ENCODE results near the gene UTF1. TPM values are rescaled to one million over a fixed set of nuclear protein-coding genes. Genes with fewer than 3 reads are reported as not detected.

The UTF1 gene
- total RNA-seq, 2 donors from 2014 or later, result 1.5 TPM; not detected in 1

DNA sequence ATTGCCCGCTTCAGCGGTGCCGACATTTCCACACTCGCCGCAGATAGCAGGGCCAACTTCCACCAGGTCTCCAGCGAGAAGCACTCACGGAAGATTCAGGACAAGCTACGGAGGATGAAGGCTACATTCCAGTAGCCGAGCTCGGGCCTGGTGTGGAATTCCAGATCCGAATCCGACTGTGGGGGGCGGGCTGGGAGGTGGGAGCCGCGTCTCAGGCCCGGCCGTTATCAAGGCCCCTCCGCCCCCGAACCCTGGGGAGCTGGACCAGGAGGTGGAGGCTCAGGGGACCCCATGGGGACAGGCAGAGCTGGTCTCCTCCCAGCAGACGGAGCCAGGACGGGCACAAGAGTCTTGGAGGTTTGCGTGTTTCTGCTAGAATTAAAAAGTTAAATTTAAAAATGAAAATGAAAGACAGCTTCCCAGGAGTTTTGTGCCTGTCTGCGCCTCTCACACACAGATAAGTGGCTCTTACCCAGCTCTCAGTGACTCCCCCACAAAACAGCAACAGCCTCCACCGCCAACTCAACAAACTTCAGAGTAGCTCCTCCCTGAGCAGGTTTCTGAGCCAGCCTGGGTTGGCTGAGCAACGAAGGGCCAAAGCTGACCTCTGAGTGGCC, 5.2 kb upstream of the UTF1 start:
- Mint-ChIP-seq H3K4me1 (peaks cover 5% of the 10 kb centered on the region), H3K27me3 (ENCODE audit: insufficient read depth) (peaks cover 46% of the 10 kb centered on the region), H3K9me3 (peaks cover 3% of the 10 kb centered on the region), H3K36me3 (ENCODE audit: low read depth) (no peaks in the 10 kb centered on the region), H3K27ac (no peak overlapping the region), H3K4me3 (no peak overlapping the region)
- no peaks in the 10 kb centered on the region for H3K9me3 ChIP-seq (ENCODE audit: control insufficient read depth, low read length)
- no peak overlapping the region for H3K27ac ChIP-seq (ENCODE audit: low read depth, low read length)
- 71 to 82% methylated on average over 10 to 25 of the region's 25 CpGs for WGBS, 2 experiments (ENCODE audit: insufficient coverage in 1 of 2, insufficient read length in 1 of 2)
- H3K4me3 ChIP-seq (ENCODE audit: low read length), result no peak overlapping the region
- no peak overlapping the region for H3K9ac ChIP-seq (ENCODE audit: extremely low read depth, low read length, poor library complexity, severe bottlenecking)
- TF ChIP-seq, protein P1, sequence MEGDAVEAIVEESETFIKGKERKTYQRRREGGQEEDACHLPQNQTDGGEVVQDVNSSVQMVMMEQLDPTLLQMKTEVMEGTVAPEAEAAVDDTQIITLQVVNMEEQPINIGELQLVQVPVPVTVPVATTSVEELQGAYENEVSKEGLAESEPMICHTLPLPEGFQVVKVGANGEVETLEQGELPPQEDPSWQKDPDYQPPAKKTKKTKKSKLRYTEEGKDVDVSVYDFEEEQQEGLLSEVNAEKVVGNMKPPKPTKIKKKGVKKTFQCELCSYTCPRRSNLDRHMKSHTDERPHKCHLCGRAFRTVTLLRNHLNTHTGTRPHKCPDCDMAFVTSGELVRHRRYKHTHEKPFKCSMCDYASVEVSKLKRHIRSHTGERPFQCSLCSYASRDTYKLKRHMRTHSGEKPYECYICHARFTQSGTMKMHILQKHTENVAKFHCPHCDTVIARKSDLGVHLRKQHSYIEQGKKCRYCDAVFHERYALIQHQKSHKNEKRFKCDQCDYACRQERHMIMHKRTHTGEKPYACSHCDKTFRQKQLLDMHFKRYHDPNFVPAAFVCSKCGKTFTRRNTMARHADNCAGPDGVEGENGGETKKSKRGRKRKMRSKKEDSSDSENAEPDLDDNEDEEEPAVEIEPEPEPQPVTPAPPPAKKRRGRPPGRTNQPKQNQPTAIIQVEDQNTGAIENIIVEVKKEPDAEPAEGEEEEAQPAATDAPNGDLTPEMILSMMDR (conservative IDR thresholded peaks at IDR 0.05), result no peak
- no peak for DNase-seq
- H3K27me3 ChIP-seq (ENCODE audit: control insufficient read depth, insufficient read depth, low read length, poor library complexity, severe bottlenecking), result peaks cover 34% of the 10 kb centered on the region
- H3K4me1 ChIP-seq (ENCODE audit: control insufficient read depth, insufficient read depth, low read length), result no peaks in the 10 kb centered on the region
- H3K36me3 ChIP-seq (ENCODE audit: control insufficient read depth, insufficient read depth, low read length), result no peaks in the 10 kb centered on the region

- TF ChIP-seq, protein P1 (conservative IDR thresholded peaks at IDR 0.05), result no peak
- Histone ChIP-seq H3K4me3 (ENCODE audit: low read length) (no peak overlapping the region), H3K36me3 (ENCODE audit: control insufficient read depth, insufficient read depth, low read length) (no peaks in the 10 kb centered on the region), H3K27me3 (ENCODE audit: control insufficient read depth, insufficient read depth, low read length, poor library complexity, severe bottlenecking) (peaks cover 40% of the 10 kb centered on the region), H3K27ac (ENCODE audit: low read depth, low read length) (no peak overlapping the region), H3K9ac (ENCODE audit: extremely low read depth, low read length, poor library complexity, severe bottlenecking) (no peak overlapping the region), H3K9me3 (ENCODE audit: control insufficient read depth, low read length) (no peaks in the 10 kb centered on the region), H3K4me1 (ENCODE audit: control insufficient read depth, insufficient read depth, low read length) (no peaks in the 10 kb centered on the region)
- Mint-ChIP-seq H3K4me3 (no peak overlapping the region), H3K27me3 (ENCODE audit: insufficient read depth) (peaks cover 50% of the 10 kb centered on the region), H3K27ac (no peak overlapping the region), H3K36me3 (ENCODE audit: low read depth) (no peaks in the 10 kb centered on the region), H3K4me1 (peaks cover 5% of the 10 kb centered on the region), H3K9me3 (peaks cover 3% of the 10 kb centered on the region)
- DNase-seq, result no peak
- 93 to 96% methylated on average over 18 to 23 of the region's 23 CpGs for WGBS, 2 experiments (ENCODE audit: insufficient coverage in 1 of 2, insufficient read length in 1 of 2)
Observed at GRCh38 chr10:133225707-133226191, 4.3 kb upstream of the UTF1 start.

DNA sequence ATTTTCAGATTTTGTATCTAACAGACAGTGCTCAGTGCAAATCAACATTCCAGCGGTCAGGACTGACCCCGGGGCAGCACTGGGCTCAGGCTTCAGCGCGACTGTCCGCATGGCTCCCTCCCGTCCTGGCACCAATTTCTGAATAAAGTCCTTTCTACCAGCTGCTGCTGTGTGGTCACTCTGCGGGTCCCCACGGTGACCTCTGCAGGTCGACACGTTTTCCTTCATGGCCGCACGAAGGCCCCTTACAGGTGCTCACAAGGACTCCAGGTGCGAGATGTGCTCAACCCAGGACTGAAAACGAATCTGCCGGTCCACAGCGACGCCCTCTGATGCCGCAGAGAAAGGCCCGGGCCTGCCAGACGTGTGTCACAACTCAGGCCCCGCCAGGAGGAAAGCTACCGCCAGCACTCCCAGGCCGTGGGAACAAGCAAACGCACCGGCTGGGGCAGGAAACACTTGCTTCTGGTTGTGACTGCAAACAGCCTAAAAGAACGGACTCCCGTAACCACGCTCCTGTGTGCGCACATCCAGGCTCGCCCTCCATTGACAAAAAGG, 3.7 kb upstream of the UTF1 start:
- H3K27ac ChIP-seq (ENCODE audit: low read depth, low read length), result no peak overlapping the region
- 87 to 89% methylated on average over 29 to 30 of the region's 30 CpGs for WGBS, 2 experiments (ENCODE audit: insufficient coverage in 1 of 2, insufficient read length in 1 of 2)
- no peak overlapping the region for H3K9ac ChIP-seq (ENCODE audit: extremely low read depth, low read length, poor library complexity, severe bottlenecking)
- peaks cover 3% of the 10 kb centered on the region for H3K9me3 Mint-ChIP-seq
- TF ChIP-seq, protein P1 (conservative IDR thresholded peaks at IDR 0.05), result peak; percentile 16
- H3K4me3 Mint-ChIP-seq, result no peak overlapping the region
- H3K36me3 Mint-ChIP-seq (ENCODE audit: low read depth), result peaks cover under 1% of the 10 kb centered on the region
- peaks cover 52% of the 10 kb centered on the region for H3K27me3 Mint-ChIP-seq (ENCODE audit: insufficient read depth)
- H3K4me1 Mint-ChIP-seq, result peaks cover 5% of the 10 kb centered on the region
- no peak for DNase-seq
- H3K9me3 ChIP-seq (ENCODE audit: control insufficient read depth, low read length), result no peaks in the 10 kb centered on the region
- peaks cover 46% of the 10 kb centered on the region for H3K27me3 ChIP-seq (ENCODE audit: control insufficient read depth, insufficient read depth, low read length, poor library complexity, severe bottlenecking)
- H3K4me1 ChIP-seq (ENCODE audit: control insufficient read depth, insufficient read depth, low read length), result no peaks in the 10 kb centered on the region
- no peaks in the 10 kb centered on the region for H3K36me3 ChIP-seq (ENCODE audit: control insufficient read depth, insufficient read depth, low read length)
- no peak overlapping the region for H3K27ac Mint-ChIP-seq
- H3K4me3 ChIP-seq (ENCODE audit: low read length), result no peak overlapping the region
